ENCODE results near the gene ARHGAP42. TPM values are rescaled to one million over a fixed set of nuclear protein-coding genes. Genes with fewer than 3 reads are reported as not detected.
"Not testable (repeated sequence)": the region's sequence is repeated elsewhere in the genome, so short reads cannot be mapped to it uniquely, and the experiment has no call there.

The ARHGAP42 gene
- polyA plus RNA-seq, 4 donors, result 25.2 to 34.5 (median 30.0) TPM

- no peak for DNase-seq (ENCODE audit: low read depth in 4 of 4, low spot score in 3 of 4)
Observed at GRCh38 chr11:101003468-101003867, 316.4 kb downstream of the ARHGAP42 start.

GRCh38 chr11:101008961-101009689 lies 322.0 kb downstream of the ARHGAP42 start:
- no peak for DNase-seq (ENCODE audit: low read depth in 4 of 4, low spot score in 3 of 4)

- DNase-seq (ENCODE audit: low read depth in 4 of 4, low spot score in 3 of 4), result no peak
Observed at GRCh38 chr11:101009690-101010055, 322.6 kb downstream of the ARHGAP42 start.

- DNase-seq (ENCODE audit: low read depth in 4 of 4, low spot score in 3 of 4), result no peak
Observed at GRCh38 chr11:101010899-101011298, 323.8 kb downstream of the ARHGAP42 start.

- DNase-seq (ENCODE audit: low read depth in 4 of 4, low spot score in 3 of 4), result no peak
Observed at GRCh38 chr11:101011881-101012280, 324.8 kb downstream of the ARHGAP42 start.

GRCh38 chr11:101013702-101014101 lies 326.6 kb downstream of the ARHGAP42 start:
- DNase-seq (ENCODE audit: low read depth in 4 of 4, low spot score in 3 of 4), result not testable (repeated sequence)

GRCh38 chr11:101014600-101015285 lies 327.7 kb downstream of the ARHGAP42 start:
- DNase-seq (ENCODE audit: low read depth in 4 of 4, low spot score in 3 of 4), result no peak

GRCh38 chr11:101019870-101020269 lies 332.8 kb downstream of the ARHGAP42 start:
- no peak for DNase-seq (ENCODE audit: low read depth in 4 of 4, low spot score in 3 of 4)

- no peak for DNase-seq (ENCODE audit: low read depth in 4 of 4, low spot score in 3 of 4)
Observed at GRCh38 chr11:101022256-101022655, 335.2 kb downstream of the ARHGAP42 start.

- DNase-seq (ENCODE audit: low read depth in 4 of 4, low spot score in 3 of 4), result no peak
Observed at GRCh38 chr11:101028644-101029043, 341.6 kb downstream of the ARHGAP42 start.

GRCh38 chr11:101030015-101030414 lies 342.9 kb downstream of the ARHGAP42 start:
- DNase-seq (ENCODE audit: low read depth in 4 of 4, low spot score in 3 of 4), result no peak

- no peak for DNase-seq (ENCODE audit: low read depth in 4 of 4, low spot score in 3 of 4)
Observed at GRCh38 chr11:101030692-101031091, 343.6 kb downstream of the ARHGAP42 start.

GRCh38 chr11:101031713-101032112 lies 344.6 kb downstream of the ARHGAP42 start:
- DNase-seq (ENCODE audit: low read depth in 4 of 4, low spot score in 3 of 4), result no peak

GRCh38 chr11:101032991-101033390 lies 345.9 kb downstream of the ARHGAP42 start:
- DNase-seq (ENCODE audit: low read depth in 4 of 4, low spot score in 3 of 4), result no peak

GRCh38 chr11:101034076-101034475 lies 347.0 kb downstream of the ARHGAP42 start:
- DNase-seq (ENCODE audit: low read depth in 4 of 4, low spot score in 3 of 4), result peak; percentile 3 to 16 (median 10)

GRCh38 chr11:101035872-101036271 lies 348.8 kb downstream of the ARHGAP42 start:
- DNase-seq (ENCODE audit: low read depth in 4 of 4, low spot score in 3 of 4), result no peak
